DMS 273 (cell line): Measurements from ENCODE around the gene ZDHHC22.

Source experiments
- DNase-seq: peaks from one replicate; lab custom pipeline; 2025; ENCODE audit not compliant: unreplicated experiment; lab: John Stamatoyannopoulos, UW

ZDHHC22 gene

DNA sequence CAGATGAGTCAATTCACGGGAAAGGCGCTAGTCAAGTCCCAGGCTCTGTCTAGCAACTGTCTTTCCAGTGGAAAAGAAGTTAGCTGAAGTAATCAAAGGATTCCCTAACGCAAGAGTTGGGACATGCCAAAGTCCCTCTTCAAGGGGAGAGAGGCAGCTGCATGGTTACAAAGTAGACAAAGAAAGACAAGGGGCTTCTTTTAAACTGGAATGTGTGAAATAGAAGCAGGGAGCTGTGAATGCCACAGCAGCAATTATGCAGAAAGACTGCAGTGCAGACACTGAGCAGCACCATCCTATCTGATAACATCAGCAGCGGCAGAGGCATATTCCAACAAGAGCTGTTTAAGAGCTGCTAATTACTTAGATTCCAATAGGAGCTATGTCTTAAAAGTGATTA, 56.1 kb downstream of the ZDHHC22 start:
- no peak for DNase-seq

DNA sequence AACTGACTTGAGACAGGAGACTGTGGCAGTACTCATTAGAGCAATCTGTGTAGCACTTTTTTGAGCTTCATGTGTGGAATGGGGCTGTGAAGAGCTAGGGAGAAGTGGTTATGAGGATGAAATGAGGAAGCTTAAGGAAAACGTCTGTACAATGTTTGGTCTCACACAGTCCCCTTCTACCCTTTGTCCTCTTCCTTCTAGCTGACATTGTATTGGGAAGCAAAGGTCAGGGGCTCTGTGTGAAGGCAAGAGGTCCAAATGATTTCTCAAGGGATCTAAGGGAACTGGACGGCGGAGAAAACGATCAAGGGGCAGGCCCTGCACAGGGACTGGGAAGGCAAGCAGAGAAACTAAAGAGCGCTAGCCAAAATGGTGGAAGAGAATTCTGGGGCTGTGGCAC, 56.6 kb downstream of the ZDHHC22 start:
- no peak for DNase-seq

DNA sequence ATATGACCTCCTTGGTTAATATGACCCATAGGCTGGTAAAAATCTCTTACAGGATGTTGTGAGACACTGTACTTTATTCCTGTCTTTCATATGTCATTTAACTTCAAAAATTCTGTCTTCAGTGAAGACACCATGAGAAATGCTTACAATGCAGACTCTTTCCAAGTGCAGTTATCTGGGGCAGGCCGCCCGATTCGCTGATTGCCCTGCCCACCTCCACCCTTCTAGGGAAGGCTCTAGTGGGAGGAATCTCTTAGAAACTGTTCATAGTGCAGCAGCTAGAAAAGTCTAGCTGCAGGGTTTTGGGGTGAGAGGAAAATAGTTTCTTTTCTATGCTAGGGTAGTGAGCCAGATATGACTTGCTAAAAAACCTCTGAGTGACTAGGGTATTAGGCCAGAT, 58.5 kb downstream of the ZDHHC22 start:
- no peak for DNase-seq

DNA sequence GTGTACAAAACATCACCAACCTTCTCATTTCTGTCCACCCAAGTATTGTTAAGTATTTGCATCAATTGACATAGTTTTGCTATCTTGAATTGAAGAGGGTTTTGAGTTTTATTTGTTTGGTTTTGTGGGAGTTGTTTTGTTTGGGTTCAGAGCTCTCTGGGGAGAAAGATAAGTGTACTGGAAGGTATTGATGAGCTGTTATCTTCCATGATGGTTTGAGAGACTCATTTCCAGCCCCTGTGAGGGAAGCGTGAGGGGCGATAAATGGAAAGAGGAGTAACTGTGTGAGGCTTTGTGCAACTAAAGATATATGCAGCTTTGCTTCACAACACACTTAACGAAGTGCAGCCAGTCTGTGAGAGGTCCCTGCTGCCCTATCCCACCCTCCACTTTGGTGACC, 59.2 kb downstream of the ZDHHC22 start:
- DNase-seq = no peak
